ENCODE measurements around the gene SPRED3.

- TF ChIP-seq, protein P1, sequence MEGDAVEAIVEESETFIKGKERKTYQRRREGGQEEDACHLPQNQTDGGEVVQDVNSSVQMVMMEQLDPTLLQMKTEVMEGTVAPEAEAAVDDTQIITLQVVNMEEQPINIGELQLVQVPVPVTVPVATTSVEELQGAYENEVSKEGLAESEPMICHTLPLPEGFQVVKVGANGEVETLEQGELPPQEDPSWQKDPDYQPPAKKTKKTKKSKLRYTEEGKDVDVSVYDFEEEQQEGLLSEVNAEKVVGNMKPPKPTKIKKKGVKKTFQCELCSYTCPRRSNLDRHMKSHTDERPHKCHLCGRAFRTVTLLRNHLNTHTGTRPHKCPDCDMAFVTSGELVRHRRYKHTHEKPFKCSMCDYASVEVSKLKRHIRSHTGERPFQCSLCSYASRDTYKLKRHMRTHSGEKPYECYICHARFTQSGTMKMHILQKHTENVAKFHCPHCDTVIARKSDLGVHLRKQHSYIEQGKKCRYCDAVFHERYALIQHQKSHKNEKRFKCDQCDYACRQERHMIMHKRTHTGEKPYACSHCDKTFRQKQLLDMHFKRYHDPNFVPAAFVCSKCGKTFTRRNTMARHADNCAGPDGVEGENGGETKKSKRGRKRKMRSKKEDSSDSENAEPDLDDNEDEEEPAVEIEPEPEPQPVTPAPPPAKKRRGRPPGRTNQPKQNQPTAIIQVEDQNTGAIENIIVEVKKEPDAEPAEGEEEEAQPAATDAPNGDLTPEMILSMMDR (IDR thresholded peaks at IDR 0.05; ENCODE audit: borderline replicate concordance, extremely low read depth, low read length, poor library complexity, severe bottlenecking): no peak
- TF ChIP-seq EZH2 (IDR thresholded peaks at IDR 0.05; ENCODE audit: borderline replicate concordance, low read depth, low read length, severe bottlenecking): no peak
These were observed 2.7 kb upstream of the SPRED3 start for GRCh38 chr19:38385804-38386257.

All from DND-41 (cell line).